K562 (cell line): ENCODE measurements around the gene ADAM23. TPM values are rescaled to one million over a fixed set of nuclear protein-coding genes. Genes with fewer than 3 reads are reported as not detected.

ENCODE experiments used
- ATAC-seq: fragments of 200-7000 bp; cut with Tn5 transposase; 3 replicates; pipeline ENCODE4 v1.9.1; 2020; ENCODE audit warnings: moderate library complexity
- BruUV-seq: library from RNA; stranded (reverse); fragments of 400-500 nt; replicated peaks from 2 replicates; lab custom pipeline; 2021; lab: Mats Ljungman, UMichigan
- CTCF ChIA-PET: fragments of 300-600 bp; formaldehyde crosslinking; extraction: SDS; loops from one replicate; lab custom pipeline; 2021; ENCODE audit warnings: low intra/inter-chr PET ratio; lab: Yijun Ruan, JAX
- POLR2A ChIA-PET: fragments of 300-600, 350-650 bp; sonication (Branson Sonifier 250); formaldehyde crosslinking; extraction: SDS; loops from one replicate; lab custom pipeline; 2021; ENCODE audit warnings: antibody characterized with exemption, inconsistent platforms; lab: Yijun Ruan, JAX
- DNase-seq, 4 experiments: peaks; one replicate each; pipeline versions ENCODE4 v3.0.0 to v3.0.0-alpha.2; 2011 to 2018; ENCODE audit warnings: low spot score in 3 of 4, mixed read lengths in 3 of 4; ENCODE audit errors: extremely low read depth in 1 of 4
- FAIRE-seq: peaks from 2 replicates; lab custom pipeline; 2011; peaks lifted over from hg19 to GRCh38; lab: Jason Lieb, UNC
- H2AFZ ChIP-seq: 2 replicates; pipeline ENCODE4 v1.6.0; 2011; ENCODE audit warnings: low read depth, low read length, control low read depth, inconsistent platforms
- H3K27ac ChIP-seq: fragments of 200-600 bp; 3 replicates; pipeline ENCODE4 v1.8.0; 2011; ENCODE audit warnings: low read depth, mild to moderate bottlenecking, control low read depth, inconsistent platforms, low read length, moderate library complexity, mixed read lengths; ENCODE audit errors: extremely low read depth
- H3K27me3 ChIP-seq, 2 experiments: fragments of 300-600 bp in 1 of 2; 2 replicates in 1 of 2; 3 replicates in 1 of 2; pipeline versions ENCODE4 v1.6.0 to v1.8.0; 2011; ENCODE audit warnings: inconsistent platforms in 2 of 2, low read length in 2 of 2, mild to moderate bottlenecking in 1 of 2, mixed read lengths in 1 of 2, moderate library complexity in 1 of 2; ENCODE audit not compliant: control insufficient read depth in 2 of 2, insufficient read depth in 2 of 2
- H3K36me3 ChIP-seq: fragments of 300-600 bp; 3 replicates; pipeline ENCODE4 v1.8.0; 2011; ENCODE audit warnings: mild to moderate bottlenecking, low read length, inconsistent platforms; ENCODE audit not compliant: control insufficient read depth, insufficient read depth
- H3K4me1 ChIP-seq, 2 experiments: fragments of 200-600 bp in 1 of 2; replicated peaks in 1 of 2; 2 replicates in 1 of 2; 3 replicates in 1 of 2; pipeline versions ENCODE4 v1.5.1 to v1.8.0; 2011; ENCODE audit warnings: inconsistent platforms in 2 of 2, low read length in 2 of 2, mild to moderate bottlenecking in 1 of 2, mixed read lengths in 1 of 2, moderate library complexity in 1 of 2; ENCODE audit not compliant: control insufficient read depth in 2 of 2, insufficient read depth in 2 of 2
- H3K4me2 ChIP-seq: 2 replicates; pipeline ENCODE4 v1.6.1; 2011; ENCODE audit warnings: low read length, control low read depth, inconsistent platforms, mixed read lengths; ENCODE audit not compliant: insufficient read depth
- H3K4me3 ChIP-seq: fragments of 200-600 bp; sonication (generic), shearing (Covaris generic); 2 replicates; pipeline ENCODE4 v1.5.1; 2016; ENCODE audit warnings: control low read depth, inconsistent platforms
- H3K79me2 ChIP-seq: fragments of 200-600 bp; 3 replicates; pipeline ENCODE4 v1.8.0; 2011; ENCODE audit warnings: low read length, inconsistent platforms; ENCODE audit not compliant: control insufficient read depth, insufficient read depth
- H3K9ac ChIP-seq, 2 experiments: 2 replicates each; pipeline versions ENCODE4 v1.6.0 to v1.6.1; 2011; ENCODE audit warnings: low read depth in 2 of 2, low read length in 2 of 2, control low read depth in 1 of 2, inconsistent platforms in 1 of 2, mild to moderate bottlenecking in 1 of 2, mixed read lengths in 1 of 2; ENCODE audit not compliant: insufficient read depth in 1 of 2
- H3K9me1 ChIP-seq: one replicate; pipeline ENCODE4 v1.6.0; 2011; ENCODE audit warnings: inconsistent platforms, mild to moderate bottlenecking, low read length, moderate library complexity; ENCODE audit not compliant: control insufficient read depth, insufficient read depth
- H3K9me3 ChIP-seq: replicated peaks from 2 replicates; pipeline ENCODE4 v1.5.1; 2011; ENCODE audit warnings: low read depth, low read length, inconsistent platforms; ENCODE audit not compliant: control insufficient read depth, insufficient read depth
- H4K20me1 ChIP-seq: replicated peaks from 2 replicates; pipeline ENCODE4 v1.6.1; 2011; ENCODE audit warnings: low read length, inconsistent platforms, mixed read lengths; ENCODE audit not compliant: control insufficient read depth, insufficient read depth
- WGBS: fragments of 100-300 bp; shearing (Covaris generic); methylation state at CpG from one replicate; pipeline ENCODE4 v1.1.6; 2016; ENCODE audit warnings: low coverage, mixed read lengths; ENCODE audit not compliant: insufficient coverage; ENCODE audit errors: missing lambda C conversion rate; 5-methylcytosine and 5-hydroxymethylcytosine counted together
- in situ Hi-C: fragments of 300-500 bp; cut with MboI; formaldehyde crosslinking; loops from 4 replicates; pipeline ENCODE4 v1.15.0; 2018; ENCODE audit warnings: inconsistent platforms, mixed read lengths
- intact Hi-C: fragments of 100-400 bp; cut with micrococcal nuclease; formaldehyde crosslinking; loops from 2 replicates; pipeline ENCODE4 v1.14.2; 2022
- polyA plus RNA-seq, 8 experiments: library from polyadenylated mRNA; depleted of rRNA in 4 of 8; stranded (reverse) in 5 of 8; unstranded in 3 of 8; fragments of >200 nt; fragmentation: Nextera tagmentation in 2 of 8; fragmentation: Illumina TruSeq in 1 of 8; extraction: Ambion mirVana in 2 of 8; extraction: Trizol in 1 of 8; gene quantifications; 2 replicates each; pipeline versions ENCODE4 v1.2.1 to v1.2.3, GENCODE V29; 2011 to 2014; ENCODE audit warnings: inconsistent platforms in 1 of 8, missing spikeins in 1 of 8
- total RNA-seq, 7 experiments: library from RNA; depleted of rRNA in 6 of 7; stranded (reverse); fragments of >200 nt in 6 of 7; fragmentation: Illumina TruSeq in 2 of 7; extraction: Trizol in 2 of 7; gene quantifications; 2 replicates each; pipeline versions ENCODE4 v1.2.1 to v1.2.3, GENCODE V29; 2011 to 2021; ENCODE audit warnings: low replicate concordance in 1 of 7
- TF ChIP-seq, protein P1 (sequence below): fragments of 200-600 bp; sonication (generic); IDR thresholded peaks from one replicate; pipeline ENCODE4 v1.6.1; 2012; ENCODE audit warnings: mild to moderate bottlenecking, low read depth, low read length, inconsistent platforms
- TF ChIP-seq, protein P2 (sequence below): fragments of 250-450 bp; sonication (Bioruptor Pico); IDR thresholded peaks from 2 replicates; pipeline ENCODE4 v1.8.0; 2021; ENCODE audit warnings: borderline replicate concordance, mild to moderate bottlenecking, moderate library complexity; ENCODE audit not compliant: poor library complexity, severe bottlenecking

The ADAM23 gene
- total and polyA plus RNA-seq, 9 of the 15 experiments (the other 6 are each of a cell fraction or from before 2014, with no cell fraction given) = 0.02 TPM; not detected in 8

DNA sequence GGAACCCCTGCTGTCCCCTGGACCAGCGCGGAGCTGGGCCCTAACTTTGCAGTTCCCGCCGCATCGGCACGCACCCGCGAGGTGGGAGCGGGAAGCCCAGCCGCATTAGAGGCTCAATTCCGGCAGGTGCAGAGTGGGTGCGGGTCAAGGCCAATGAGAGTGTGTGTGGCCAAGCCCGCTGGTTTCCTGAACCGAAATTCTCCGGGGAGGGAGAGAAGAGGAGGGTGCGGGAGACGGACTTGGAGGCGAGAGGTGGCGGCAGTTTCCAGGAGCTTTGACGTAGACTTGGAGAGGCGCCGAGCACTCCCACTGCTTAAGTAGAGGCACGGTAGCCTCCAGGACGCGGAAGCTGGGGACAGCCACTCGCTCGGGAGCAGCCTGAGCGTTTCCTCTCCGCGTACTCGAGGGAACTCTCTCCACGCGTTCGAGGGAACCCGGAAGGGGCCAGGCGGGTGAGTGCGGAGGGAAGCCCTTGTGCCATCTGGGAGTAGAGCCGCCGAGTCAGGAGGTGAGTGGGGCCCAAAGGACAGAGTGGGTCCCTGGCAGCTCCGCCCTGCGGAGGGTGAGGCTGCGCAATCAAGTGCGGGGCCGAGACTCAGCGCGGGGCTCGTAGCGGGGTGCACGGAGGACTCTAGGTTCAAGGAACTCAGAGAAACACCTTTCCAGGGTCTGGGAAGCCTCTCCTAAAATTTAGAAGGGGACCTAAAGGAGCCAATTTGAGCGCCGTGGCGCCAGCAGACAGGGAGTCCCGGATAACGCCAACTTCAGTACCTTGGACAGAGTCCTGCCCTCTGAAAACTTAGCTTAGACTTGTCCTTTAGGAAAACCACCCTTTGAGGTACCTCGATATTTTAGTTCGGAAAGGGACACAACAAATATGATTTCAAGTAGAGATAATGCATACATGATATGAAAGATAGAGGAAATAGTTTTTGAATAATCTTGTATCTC lies 199.0 kb downstream of the ADAM23 start, which contains the start of gene FAM237A:
Gene FAM237A (plus strand): TSS at position 413 of the 951 bp plus-strand sequence. CDS start 1,750 bp downstream, outside the sequence.
- ChIA-PET CTCF (no interaction called here), POLR2A (no interaction called here)
- in situ Hi-C loops = no loop called here
- TF ChIP-seq, protein P1, sequence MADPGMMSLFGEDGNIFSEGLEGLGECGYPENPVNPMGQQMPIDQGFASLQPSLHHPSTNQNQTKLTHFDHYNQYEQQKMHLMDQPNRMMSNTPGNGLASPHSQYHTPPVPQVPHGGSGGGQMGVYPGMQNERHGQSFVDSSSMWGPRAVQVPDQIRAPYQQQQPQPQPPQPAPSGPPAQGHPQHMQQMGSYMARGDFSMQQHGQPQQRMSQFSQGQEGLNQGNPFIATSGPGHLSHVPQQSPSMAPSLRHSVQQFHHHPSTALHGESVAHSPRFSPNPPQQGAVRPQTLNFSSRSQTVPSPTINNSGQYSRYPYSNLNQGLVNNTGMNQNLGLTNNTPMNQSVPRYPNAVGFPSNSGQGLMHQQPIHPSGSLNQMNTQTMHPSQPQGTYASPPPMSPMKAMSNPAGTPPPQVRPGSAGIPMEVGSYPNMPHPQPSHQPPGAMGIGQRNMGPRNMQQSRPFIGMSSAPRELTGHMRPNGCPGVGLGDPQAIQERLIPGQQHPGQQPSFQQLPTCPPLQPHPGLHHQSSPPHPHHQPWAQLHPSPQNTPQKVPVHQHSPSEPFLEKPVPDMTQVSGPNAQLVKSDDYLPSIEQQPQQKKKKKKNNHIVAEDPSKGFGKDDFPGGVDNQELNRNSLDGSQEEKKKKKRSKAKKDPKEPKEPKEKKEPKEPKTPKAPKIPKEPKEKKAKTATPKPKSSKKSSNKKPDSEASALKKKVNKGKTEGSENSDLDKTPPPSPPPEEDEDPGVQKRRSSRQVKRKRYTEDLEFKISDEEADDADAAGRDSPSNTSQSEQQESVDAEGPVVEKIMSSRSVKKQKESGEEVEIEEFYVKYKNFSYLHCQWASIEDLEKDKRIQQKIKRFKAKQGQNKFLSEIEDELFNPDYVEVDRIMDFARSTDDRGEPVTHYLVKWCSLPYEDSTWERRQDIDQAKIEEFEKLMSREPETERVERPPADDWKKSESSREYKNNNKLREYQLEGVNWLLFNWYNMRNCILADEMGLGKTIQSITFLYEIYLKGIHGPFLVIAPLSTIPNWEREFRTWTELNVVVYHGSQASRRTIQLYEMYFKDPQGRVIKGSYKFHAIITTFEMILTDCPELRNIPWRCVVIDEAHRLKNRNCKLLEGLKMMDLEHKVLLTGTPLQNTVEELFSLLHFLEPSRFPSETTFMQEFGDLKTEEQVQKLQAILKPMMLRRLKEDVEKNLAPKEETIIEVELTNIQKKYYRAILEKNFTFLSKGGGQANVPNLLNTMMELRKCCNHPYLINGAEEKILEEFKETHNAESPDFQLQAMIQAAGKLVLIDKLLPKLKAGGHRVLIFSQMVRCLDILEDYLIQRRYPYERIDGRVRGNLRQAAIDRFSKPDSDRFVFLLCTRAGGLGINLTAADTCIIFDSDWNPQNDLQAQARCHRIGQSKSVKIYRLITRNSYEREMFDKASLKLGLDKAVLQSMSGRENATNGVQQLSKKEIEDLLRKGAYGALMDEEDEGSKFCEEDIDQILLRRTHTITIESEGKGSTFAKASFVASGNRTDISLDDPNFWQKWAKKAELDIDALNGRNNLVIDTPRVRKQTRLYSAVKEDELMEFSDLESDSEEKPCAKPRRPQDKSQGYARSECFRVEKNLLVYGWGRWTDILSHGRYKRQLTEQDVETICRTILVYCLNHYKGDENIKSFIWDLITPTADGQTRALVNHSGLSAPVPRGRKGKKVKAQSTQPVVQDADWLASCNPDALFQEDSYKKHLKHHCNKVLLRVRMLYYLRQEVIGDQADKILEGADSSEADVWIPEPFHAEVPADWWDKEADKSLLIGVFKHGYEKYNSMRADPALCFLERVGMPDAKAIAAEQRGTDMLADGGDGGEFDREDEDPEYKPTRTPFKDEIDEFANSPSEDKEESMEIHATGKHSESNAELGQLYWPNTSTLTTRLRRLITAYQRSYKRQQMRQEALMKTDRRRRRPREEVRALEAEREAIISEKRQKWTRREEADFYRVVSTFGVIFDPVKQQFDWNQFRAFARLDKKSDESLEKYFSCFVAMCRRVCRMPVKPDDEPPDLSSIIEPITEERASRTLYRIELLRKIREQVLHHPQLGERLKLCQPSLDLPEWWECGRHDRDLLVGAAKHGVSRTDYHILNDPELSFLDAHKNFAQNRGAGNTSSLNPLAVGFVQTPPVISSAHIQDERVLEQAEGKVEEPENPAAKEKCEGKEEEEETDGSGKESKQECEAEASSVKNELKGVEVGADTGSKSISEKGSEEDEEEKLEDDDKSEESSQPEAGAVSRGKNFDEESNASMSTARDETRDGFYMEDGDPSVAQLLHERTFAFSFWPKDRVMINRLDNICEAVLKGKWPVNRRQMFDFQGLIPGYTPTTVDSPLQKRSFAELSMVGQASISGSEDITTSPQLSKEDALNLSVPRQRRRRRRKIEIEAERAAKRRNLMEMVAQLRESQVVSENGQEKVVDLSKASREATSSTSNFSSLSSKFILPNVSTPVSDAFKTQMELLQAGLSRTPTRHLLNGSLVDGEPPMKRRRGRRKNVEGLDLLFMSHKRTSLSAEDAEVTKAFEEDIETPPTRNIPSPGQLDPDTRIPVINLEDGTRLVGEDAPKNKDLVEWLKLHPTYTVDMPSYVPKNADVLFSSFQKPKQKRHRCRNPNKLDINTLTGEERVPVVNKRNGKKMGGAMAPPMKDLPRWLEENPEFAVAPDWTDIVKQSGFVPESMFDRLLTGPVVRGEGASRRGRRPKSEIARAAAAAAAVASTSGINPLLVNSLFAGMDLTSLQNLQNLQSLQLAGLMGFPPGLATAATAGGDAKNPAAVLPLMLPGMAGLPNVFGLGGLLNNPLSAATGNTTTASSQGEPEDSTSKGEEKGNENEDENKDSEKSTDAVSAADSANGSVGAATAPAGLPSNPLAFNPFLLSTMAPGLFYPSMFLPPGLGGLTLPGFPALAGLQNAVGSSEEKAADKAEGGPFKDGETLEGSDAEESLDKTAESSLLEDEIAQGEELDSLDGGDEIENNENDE = no peak
- TF ChIP-seq, protein P2, sequence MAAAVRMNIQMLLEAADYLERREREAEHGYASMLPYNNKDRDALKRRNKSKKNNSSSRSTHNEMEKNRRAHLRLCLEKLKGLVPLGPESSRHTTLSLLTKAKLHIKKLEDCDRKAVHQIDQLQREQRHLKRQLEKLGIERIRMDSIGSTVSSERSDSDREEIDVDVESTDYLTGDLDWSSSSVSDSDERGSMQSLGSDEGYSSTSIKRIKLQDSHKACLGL (CRISPR knock-in tag) = no peak

More for the DNA sequence above, 199.0 kb downstream of the ADAM23 start, which contains the start of gene FAM237A:
- ATAC-seq (peak; percentile 68; the same call in 2 of the 3 replicates), DNase-seq (peak; percentile 23 to 52 (median 33)), FAIRE-seq (no peak)
- H4K20me1 ChIP-seq = no peaks in the 10 kb centered on the region
- H3K27me3 ChIP-seq = peaks cover 0 to 12% of the 10 kb centered on the region in 2 experiments; a peak in 2 of 5 replicates
- H3K9me1 ChIP-seq = no peaks in the 10 kb centered on the region
- no peak within 1 kb of the TSS for H3K27ac ChIP-seq
- no peaks in the 10 kb centered on the region for H3K9me3 ChIP-seq
- H3K79me2 ChIP-seq = no peaks in the 10 kb centered on the region
- WGBS = 13% methylated on average over 26 of the region's 56 CpGs
- no peak within 1 kb of the TSS for H3K4me3 ChIP-seq
- no peak within 1 kb of the TSS for H3K9ac ChIP-seq
- peaks cover 0 to 3% of the 10 kb centered on the region in 2 experiments; a peak in 1 of 5 replicates for H3K4me1 ChIP-seq
- no peak within 1 kb of the TSS for H2AFZ ChIP-seq
- no peak within 1 kb of the TSS for H3K4me2 ChIP-seq
- BruUV-seq = no TSS peak
- intact Hi-C loops = no loop called here
- no peaks in the 10 kb centered on the region for H3K36me3 ChIP-seq
